ENCODE results near the gene M1AP. TPM values are rescaled to one million over a fixed set of nuclear protein-coding genes. Genes with fewer than 3 reads are reported as not detected.

M1AP gene
- total and polyA plus RNA-seq, 2 of the 8 experiments (the other 6 are each of a cell fraction or from before 2014, with no cell fraction given) = 4.8 TPM

DNA sequence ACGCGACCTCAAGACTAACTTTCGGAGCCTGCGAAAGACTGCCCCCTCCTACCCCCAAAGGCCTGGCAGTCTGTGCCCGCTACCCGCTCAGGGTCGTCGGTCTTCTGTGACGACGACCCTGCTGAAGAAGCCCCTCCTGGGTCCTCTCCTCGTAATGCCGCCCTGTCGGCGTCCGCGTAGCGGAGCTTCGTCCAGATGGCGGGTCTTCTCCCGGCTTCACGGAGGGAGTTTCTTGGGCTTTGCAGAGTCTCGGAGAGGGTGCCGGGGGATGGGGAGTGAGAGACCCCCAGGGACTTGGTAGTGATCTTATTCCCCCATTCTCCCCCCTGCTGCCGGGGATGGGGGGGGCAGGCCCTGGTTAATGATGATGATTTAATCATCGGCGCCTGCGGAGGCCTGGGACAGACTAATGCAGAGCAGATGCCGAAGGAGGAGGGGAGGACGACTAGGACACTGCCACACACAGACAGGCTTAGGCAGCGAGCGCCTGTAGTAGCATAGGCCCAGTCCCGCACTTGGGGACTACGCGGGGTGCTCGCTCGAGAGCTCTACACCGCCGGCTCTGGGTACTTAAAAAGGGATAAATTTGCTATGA lies 140.1 kb downstream of the M1AP start (continued):
- TF ChIP-seq, protein P1, sequence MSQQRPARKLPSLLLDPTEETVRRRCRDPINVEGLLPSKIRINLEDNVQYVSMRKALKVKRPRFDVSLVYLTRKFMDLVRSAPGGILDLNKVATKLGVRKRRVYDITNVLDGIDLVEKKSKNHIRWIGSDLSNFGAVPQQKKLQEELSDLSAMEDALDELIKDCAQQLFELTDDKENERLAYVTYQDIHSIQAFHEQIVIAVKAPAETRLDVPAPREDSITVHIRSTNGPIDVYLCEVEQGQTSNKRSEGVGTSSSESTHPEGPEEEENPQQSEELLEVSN (IDR thresholded peaks at IDR 0.05) = 0 out of 2 replicates have a peak, but pooled peaks have one; percentile 22
- 0 out of 2 replicates have a peak, but pooled peaks have one; percentile 32 for TF ChIP-seq CHD1 (IDR thresholded peaks at IDR 0.05; ENCODE audit: low read depth, low read length)
- no peak for TF ChIP-seq EGR1 (IDR thresholded peaks at IDR 0.05; ENCODE audit: borderline replicate concordance, low read depth, low read length)
- no peak for TF ChIP-seq TBP (IDR thresholded peaks at IDR 0.05; ENCODE audit: low read depth, low read length)
- TF ChIP-seq TAF1 (IDR thresholded peaks at IDR 0.05; ENCODE audit: low read depth, low read length) = no peak; the same call in 1 of the 2 replicates
- TF ChIP-seq SUZ12 (IDR thresholded peaks at IDR 0.05; ENCODE audit: low read length) = 0 out of 2 replicates have a peak, but pooled peaks have one; percentile 13
- TF ChIP-seq POLR2AphosphoS5 (IDR thresholded peaks at IDR 0.05; ENCODE audit: low read depth, low read length) = no peak
- peak; percentile 87 for TF ChIP-seq ASH2L (IDR thresholded peaks at IDR 0.05; ENCODE audit: low read length)
- TF ChIP-seq MAX (IDR thresholded peaks at IDR 0.05) = no peak; the same call in 1 of the 2 replicates
- no peak for TF ChIP-seq CBX5 (IDR thresholded peaks at IDR 0.05; ENCODE audit: low read depth, low read length)
- no peak for TF ChIP-seq CEBPB (IDR thresholded peaks at IDR 0.05; ENCODE audit: low read depth, low read length)
- no peak for TF ChIP-seq GTF2F1 (IDR thresholded peaks at IDR 0.05; ENCODE audit: borderline replicate concordance, low read depth, low read length)
- no peak for TF ChIP-seq SP1 (IDR thresholded peaks at IDR 0.05; ENCODE audit: low read depth, low read length)
- TF ChIP-seq KDM5A (IDR thresholded peaks at IDR 0.05; ENCODE audit: low read length) = no peak
- no peak for TF ChIP-seq ATF2 (IDR thresholded peaks at IDR 0.05; ENCODE audit: low read length)
- TF ChIP-seq CHD2 (IDR thresholded peaks at IDR 0.05; ENCODE audit: low read length) = no peak
- TF ChIP-seq SAP30 (IDR thresholded peaks at IDR 0.05; ENCODE audit: insufficient read depth, insufficient replicate concordance, low read length) = no peak
- TF ChIP-seq NANOG (IDR thresholded peaks at IDR 0.05; ENCODE audit: insufficient read depth, low read depth, low read length, poor library complexity, severe bottlenecking) = no peak
- no peak for TF ChIP-seq POU5F1 (IDR thresholded peaks at IDR 0.05; ENCODE audit: low read depth, low read length)
- peak; percentile 30; the same call in 1 of the 2 replicates for TF ChIP-seq KDM1A (IDR thresholded peaks at IDR 0.05; ENCODE audit: borderline replicate concordance, low read length)
- no peak for TF ChIP-seq EP300 (IDR thresholded peaks at IDR 0.05; ENCODE audit: borderline replicate concordance in 1 of 2, low read depth in 2 of 2, low read length in 2 of 2)
- TF ChIP-seq GABPA (IDR thresholded peaks at IDR 0.05; ENCODE audit: borderline replicate concordance, insufficient read depth, low read length) = no peak
- TF ChIP-seq TEAD4 (IDR thresholded peaks at IDR 0.05; ENCODE audit: low read depth, low read length) = no peak
